GM23338 (cell line): ENCODE results near the gene NRF1. TPM values are rescaled to one million over a fixed set of nuclear protein-coding genes. Genes with fewer than 3 reads are reported as not detected.

Source experiments
- ATAC-seq: fragments of 200-7000 bp; cut with Tn5 transposase; 3 replicates; pipeline ENCODE4 v1.9.1; 2020
- DNase-seq: peaks from one replicate; pipeline ENCODE4 v3.0.0-alpha.2; 2015; ENCODE audit warnings: low spot score
- H2AFZ ChIP-seq: fragments of 200-600 bp; sonication (generic); 2 replicates; pipeline ENCODE4 v1.8.0; 2016; ENCODE audit warnings: antibody characterized with exemption, mild to moderate bottlenecking, moderate library complexity
- H3F3A ChIP-seq: fragments of 200-600 bp; sonication (generic); replicated peaks from 2 replicates; pipeline ENCODE4 v1.8.0; 2017; ENCODE audit warnings: antibody characterized with exemption, mixed run types, low read depth
- H3K27ac ChIP-seq: fragments of 200-600 bp; sonication (generic); 2 replicates; pipeline ENCODE4 v1.6.1; 2016; ENCODE audit warnings: low read depth
- H3K27me3 ChIP-seq: fragments of 200-600 bp; sonication (generic); 2 replicates; pipeline ENCODE4 v1.8.0; 2016; ENCODE audit warnings: mild to moderate bottlenecking, mixed run types, moderate library complexity; ENCODE audit not compliant: insufficient read depth
- H3K36me3 ChIP-seq: fragments of 200-600 bp; sonication (generic); 2 replicates; pipeline ENCODE4 v1.8.0; 2016; ENCODE audit warnings: mild to moderate bottlenecking; ENCODE audit not compliant: insufficient read depth
- H3K4me1 ChIP-seq: fragments of 200-600 bp; sonication (generic); 2 replicates; pipeline ENCODE4 v1.8.0; 2016; ENCODE audit warnings: mild to moderate bottlenecking, moderate library complexity; ENCODE audit not compliant: insufficient read depth
- H3K4me2 ChIP-seq: fragments of 200-600 bp; sonication (generic); 2 replicates; pipeline ENCODE4 v1.7.1; 2017; ENCODE audit warnings: mixed run types
- H3K4me3 ChIP-seq: fragments of 200-600 bp; sonication (generic); 2 replicates; pipeline ENCODE4 v1.6.1; 2016; ENCODE audit warnings: mixed run types
- H3K79me2 ChIP-seq: fragments of 200-600 bp; sonication (generic); replicated peaks from 2 replicates; pipeline ENCODE4 v1.8.0; 2017; ENCODE audit warnings: mild to moderate bottlenecking; ENCODE audit not compliant: insufficient read depth
- H3K9me2 ChIP-seq: fragments of 200-600 bp; sonication (generic); 2 replicates; pipeline ENCODE4 v1.8.0; 2017; ENCODE audit not compliant: insufficient read depth
- H4K20me1 ChIP-seq: fragments of 200-600 bp; sonication (generic); replicated peaks from 2 replicates; pipeline ENCODE4 v1.8.0; 2017; ENCODE audit warnings: mild to moderate bottlenecking; ENCODE audit not compliant: insufficient read depth
- H3K27ac Mint-ChIP-seq: 2 replicates; pipeline ENCODE4 v1.8.0; 2020; ENCODE audit warnings: inconsistent platforms, mild to moderate bottlenecking, moderate library complexity, mixed read lengths
- H3K27me3 Mint-ChIP-seq: 3 replicates; pipeline ENCODE4 v1.8.0; 2022; ENCODE audit warnings: low read depth, mild to moderate bottlenecking, moderate library complexity, mixed read lengths, inconsistent platforms; ENCODE audit not compliant: insufficient read depth, poor library complexity
- H3K36me3 Mint-ChIP-seq: 3 replicates; pipeline ENCODE4 v1.8.0; 2021; ENCODE audit warnings: low read depth, mild to moderate bottlenecking, inconsistent platforms, moderate library complexity, mixed read lengths
- H3K4me1 Mint-ChIP-seq: 3 replicates; pipeline ENCODE4 v1.8.0; 2020; ENCODE audit warnings: mild to moderate bottlenecking, inconsistent platforms, mixed read lengths
- H3K4me3 Mint-ChIP-seq: 3 replicates; pipeline ENCODE4 v1.8.0; 2021; ENCODE audit warnings: moderate library complexity, mild to moderate bottlenecking, inconsistent platforms, mixed read lengths
- H3K9me3 Mint-ChIP-seq: 3 replicates; pipeline ENCODE4 v1.8.0; 2020; ENCODE audit warnings: moderate library complexity, mild to moderate bottlenecking, inconsistent platforms, mixed read lengths
- CREB1 ChIP-seq: fragments of 250-450 bp; sonication (Bioruptor Pico); IDR thresholded peaks from 2 replicates; pipeline ENCODE4 v1.5.0; 2020; ENCODE audit warnings: low read depth, mild to moderate bottlenecking, moderate library complexity
- CTCF ChIP-seq, 2 experiments: fragments of 200-600 bp in 1 of 2; sonication (generic) in 1 of 2; conservative IDR thresholded peaks; 2 replicates each; pipeline versions ENCODE4 v1.5.1 to v1.6.1; 2016 to 2017; ENCODE audit warnings: antibody characterized with exemption in 2 of 2, low read depth in 2 of 2, mild to moderate bottlenecking in 2 of 2, moderate library complexity in 1 of 2
- ETS1 ChIP-seq: IDR thresholded peaks from 2 replicates; pipeline ENCODE4 v1.6.1; 2016; ENCODE audit warnings: antibody characterized with exemption
- EZH2 ChIP-seq: fragments of 200-600 bp; sonication (generic); IDR thresholded peaks from one replicate; pipeline ENCODE4 v1.8.0; 2017; ENCODE audit warnings: antibody characterized with exemption, mild to moderate bottlenecking, low read depth; ENCODE audit not compliant: unreplicated experiment
- EZH2phosphoT487 ChIP-seq: fragments of 200-600 bp; sonication (generic); IDR thresholded peaks from one replicate; pipeline ENCODE4 v1.8.1; 2018; ENCODE audit warnings: antibody characterized with exemption; ENCODE audit not compliant: unreplicated experiment
- JUNB ChIP-seq: IDR thresholded peaks from one replicate; pipeline ENCODE4 v1.6.1; 2016; ENCODE audit warnings: antibody characterized with exemption; ENCODE audit not compliant: unreplicated experiment
- NANOG ChIP-seq: IDR thresholded peaks from 2 replicates; pipeline ENCODE4 v1.6.1; 2016; ENCODE audit warnings: antibody characterized with exemption, borderline replicate concordance
- POLR2AphosphoS5 ChIP-seq: IDR thresholded peaks from 2 replicates; pipeline ENCODE4 v1.6.1; 2016; ENCODE audit warnings: antibody characterized with exemption, low read depth
- REST ChIP-seq: IDR thresholded peaks from one replicate; pipeline ENCODE4 v1.6.1; 2018; ENCODE audit warnings: antibody characterized with exemption; ENCODE audit not compliant: unreplicated experiment
- STAT1 ChIP-seq: IDR thresholded peaks from one replicate; pipeline ENCODE4 v1.6.1; 2016; ENCODE audit warnings: antibody characterized with exemption; ENCODE audit not compliant: unreplicated experiment
- ZNF114 ChIP-seq: fragments of 250-450 bp; sonication (Bioruptor Pico); IDR thresholded peaks from 2 replicates; pipeline ENCODE4 v1.5.0; 2020; ENCODE audit warnings: mild to moderate bottlenecking, moderate library complexity
- ZNF331 ChIP-seq: fragments of 250-450 bp; sonication (Bioruptor Pico); IDR thresholded peaks from 2 replicates; pipeline ENCODE4 v1.5.0; 2020; ENCODE audit warnings: low read depth, mild to moderate bottlenecking, moderate library complexity
- polyA plus RNA-seq: library from polyadenylated mRNA; unstranded; fragments of >200 nt; fragmentation: Nextera tagmentation; extraction: Ambion mirVana; gene quantifications from 2 replicates; pipeline ENCODE4 v1.2.1, GENCODE V29; 2016
- total RNA-seq: library from RNA; depleted of rRNA; stranded (reverse); fragments of >200 nt; shearing (Covaris generic); gene quantifications from 2 replicates; pipeline ENCODE4 v1.2.3, GENCODE V29; 2014

Gene NRF1
- total and polyA plus RNA-seq, 2 experiments from 2014 or later, result 5.3 to 24.6 TPM

GRCh38 chr7:129678606-129679005, 67.1 kb downstream of the NRF1 start:
- TF ChIP-seq EZH2 (no peak), ETS1 (no peak), EZH2phosphoT487 (no peak), JUNB (no peak), ZNF114 (no peak), CREB1 (no peak)
- H3K9me3 Mint-ChIP-seq, result peaks cover 12% of the 10 kb centered on the region
- ATAC-seq (no peak), DNase-seq (no peak)
- Histone ChIP-seq H3K27ac (no peak overlapping the region; the same call in 1 of the 2 replicates), H3K36me3 (peaks cover 15% of the 10 kb centered on the region), H2AFZ (no peak overlapping the region), H3K4me3 (no peak overlapping the region), H3K4me2 (no peak overlapping the region), H3F3A (0 out of 2 replicates have a peak, but pooled peaks cover 5% of the 10 kb centered on the region), H4K20me1 (0 out of 2 replicates have a peak, but pooled peaks cover 11% of the 10 kb centered on the region), H3K79me2 (no peaks in the 10 kb centered on the region), H3K9me2 (no peaks in the 10 kb centered on the region), H3K27me3 (no peaks in the 10 kb centered on the region), H3K4me1 (peaks cover 3% of the 10 kb centered on the region; the same call in 1 of the 2 replicates)
- H3K4me3 Mint-ChIP-seq, result no peak overlapping the region
- peaks cover 2% of the 10 kb centered on the region for H3K27me3 Mint-ChIP-seq
- no peak overlapping the region; the same call in 1 of the 2 replicates for H3K27ac Mint-ChIP-seq
- peaks cover 5% of the 10 kb centered on the region; the same call in 2 of the 3 replicates for H3K4me1 Mint-ChIP-seq
- peaks cover 49% of the 10 kb centered on the region for H3K36me3 Mint-ChIP-seq

GRCh38 chr7:129680400-129680799, 68.9 kb downstream of the NRF1 start:
- Histone ChIP-seq H3K4me1 (peaks cover 3% of the 10 kb centered on the region; the same call in 1 of the 2 replicates), H3K79me2 (no peaks in the 10 kb centered on the region), H3K36me3 (peaks cover 4% of the 10 kb centered on the region), H3K27ac (no peak overlapping the region), H4K20me1 (0 out of 2 replicates have a peak, but pooled peaks cover 8% of the 10 kb centered on the region), H3K9me2 (no peaks in the 10 kb centered on the region), H3K27me3 (no peaks in the 10 kb centered on the region), H2AFZ (no peak overlapping the region), H3F3A (0 out of 2 replicates have a peak, but pooled peaks cover 5% of the 10 kb centered on the region), H3K4me2 (no peak overlapping the region), H3K4me3 (no peak overlapping the region)
- no peak overlapping the region for H3K4me3 Mint-ChIP-seq
- H3K36me3 Mint-ChIP-seq, result peaks cover 37% of the 10 kb centered on the region
- peaks cover 2% of the 10 kb centered on the region for H3K27me3 Mint-ChIP-seq
- no peak for ATAC-seq
- H3K9me3 Mint-ChIP-seq, result peaks cover 2% of the 10 kb centered on the region; the same call in 2 of the 3 replicates
- H3K27ac Mint-ChIP-seq, result no peak overlapping the region
- TF ChIP-seq CTCF (conservative IDR thresholded peaks at IDR 0.05; ENCODE audit: low read depth in 2 of 2) (no peak), ZNF331 (CRISPR knock-in tag) (no peak), STAT1 (no peak), EZH2phosphoT487 (no peak), ZNF114 (no peak), JUNB (no peak), NANOG (no peak), ETS1 (no peak), POLR2AphosphoS5 (no peak), REST (no peak), EZH2 (no peak), CREB1 (no peak)
- H3K4me1 Mint-ChIP-seq, result peaks cover 7% of the 10 kb centered on the region; the same call in 2 of the 3 replicates
- DNase-seq, result no peak
